HG03175 (cell line): ENCODE measurements around the gene RHBG.

Source experiments
- ATAC-seq: cut with Tn5 transposase; IDR thresholded peaks from one replicate; pipeline ENCODE4 v1.9.1; 2021; ENCODE audit warnings: mild to moderate bottlenecking, moderate library complexity; ENCODE audit not compliant: unreplicated experiment

Gene RHBG

GRCh38 chr1:156422602-156423091 lies 53.6 kb downstream of the RHBG start:
- no peak for ATAC-seq

- no peak for ATAC-seq
Measured at GRCh38 chr1:156423422-156424352, 54.7 kb downstream of the RHBG start.

GRCh38 chr1:156424806-156425432 lies 55.9 kb downstream of the RHBG start:
- no peak for ATAC-seq

GRCh38 chr1:156425943-156426342 lies 56.9 kb downstream of the RHBG start:
- no peak for ATAC-seq

GRCh38 chr1:156427957-156428356 lies 58.9 kb downstream of the RHBG start:
- ATAC-seq, result no peak

- ATAC-seq, result no peak
Measured at GRCh38 chr1:156428746-156429288, 59.8 kb downstream of the RHBG start.

- no peak for ATAC-seq
Measured at GRCh38 chr1:156429313-156430060, 60.5 kb downstream of the RHBG start.

- no peak for ATAC-seq
Measured at GRCh38 chr1:156430303-156430702, 61.3 kb downstream of the RHBG start.

GRCh38 chr1:156430866-156431265 lies 61.9 kb downstream of the RHBG start:
- no peak for ATAC-seq

GRCh38 chr1:156431366-156431765 lies 62.4 kb downstream of the RHBG start:
- ATAC-seq, result no peak

GRCh38 chr1:156431769-156432668 lies 63.0 kb downstream of the RHBG start:
- ATAC-seq, result no peak

GRCh38 chr1:156432669-156433018 lies 63.6 kb downstream of the RHBG start:
- no peak for ATAC-seq

GRCh38 chr1:156433032-156433431 lies 64.0 kb downstream of the RHBG start:
- no peak for ATAC-seq

- no peak for ATAC-seq
Measured at GRCh38 chr1:156433602-156434001, 64.6 kb downstream of the RHBG start.
